Glutamatergic neuron (in vitro differentiated cells): Measurements from ENCODE around the gene KLHL5. TPM values are rescaled to one million over a fixed set of nuclear protein-coding genes. Genes with fewer than 3 reads are reported as not detected.

Experiments
- DNase-seq: peaks from one replicate; pipeline ENCODE4 v3.0.0; 2022
- H3K27ac Mint-ChIP-seq: one replicate; pipeline ENCODE4 v1.8.0; 2020; ENCODE audit warnings: mild to moderate bottlenecking, mixed read lengths, inconsistent platforms; ENCODE audit not compliant: unreplicated experiment
- H3K27me3 Mint-ChIP-seq: one replicate; pipeline ENCODE4 v1.8.0; 2020; ENCODE audit warnings: mild to moderate bottlenecking, moderate library complexity, mixed read lengths, inconsistent platforms; ENCODE audit not compliant: unreplicated experiment
- H3K36me3 Mint-ChIP-seq: one replicate; pipeline ENCODE4 v1.8.0; 2020; ENCODE audit warnings: mild to moderate bottlenecking, mixed read lengths, inconsistent platforms; ENCODE audit not compliant: unreplicated experiment
- H3K4me1 Mint-ChIP-seq: one replicate; pipeline ENCODE4 v1.8.0; 2020; ENCODE audit warnings: mild to moderate bottlenecking, low read depth, mixed read lengths, inconsistent platforms; ENCODE audit not compliant: unreplicated experiment
- H3K4me3 Mint-ChIP-seq: one replicate; pipeline ENCODE4 v1.8.0; 2020; ENCODE audit warnings: mild to moderate bottlenecking, mixed read lengths, inconsistent platforms; ENCODE audit not compliant: unreplicated experiment
- H3K9me3 Mint-ChIP-seq: one replicate; pipeline ENCODE4 v1.8.0; 2020; ENCODE audit warnings: mild to moderate bottlenecking, moderate library complexity, mixed read lengths, inconsistent platforms; ENCODE audit not compliant: unreplicated experiment
- CTCF ChIP-seq: fragments of 200-600 bp; sonication (generic); IDR thresholded peaks from one replicate; pipeline ENCODE4 v1.5.0; 2021; ENCODE audit not compliant: partially characterized antibody, unreplicated experiment
- total RNA-seq: library from RNA; stranded (reverse); fragmentation: NEBNext Ultra II Directional; extraction: Animal tissue kit (Norgen Biotek cat#: 25700); gene quantifications from one replicate; pipeline ENCODE4 v1.2.1, GENCODE V29; 2021; ENCODE audit not compliant: unreplicated experiment

Gene KLHL5
- total RNA-seq, 1 donor from 2014 or later: 11.5 TPM

- Mint-ChIP-seq H3K36me3 (no peaks in the 10 kb centered on the region), H3K9me3 (peaks cover 3% of the 10 kb centered on the region)
- DNase-seq: no peak
Observed at GRCh38 chr4:39166177-39166576, 104.1 kb downstream of the KLHL5 start.

GRCh38 chr4:39166669-39167068 lies 104.6 kb downstream of the KLHL5 start:
- DNase-seq: no peak
- no peaks in the 10 kb centered on the region for H3K27me3 Mint-ChIP-seq
- no peaks in the 10 kb centered on the region for H3K36me3 Mint-ChIP-seq
- H3K4me1 Mint-ChIP-seq: no peaks in the 10 kb centered on the region
- no peak overlapping the region for H3K27ac Mint-ChIP-seq
- peaks cover 3% of the 10 kb centered on the region for H3K9me3 Mint-ChIP-seq
- no peak for TF ChIP-seq CTCF
- H3K4me3 Mint-ChIP-seq: no peak overlapping the region

More at GRCh38 chr4:39166177-39166576, 104.1 kb downstream of the KLHL5 start:
- TF ChIP-seq CTCF: no peak
- no peaks in the 10 kb centered on the region for H3K27me3 Mint-ChIP-seq
- H3K4me3 Mint-ChIP-seq: no peak overlapping the region
- H3K27ac Mint-ChIP-seq: no peak overlapping the region
- no peaks in the 10 kb centered on the region for H3K4me1 Mint-ChIP-seq

GRCh38 chr4:39169426-39169825 lies 107.4 kb downstream of the KLHL5 start:
- peaks cover 3% of the 10 kb centered on the region for H3K9me3 Mint-ChIP-seq
- H3K27ac Mint-ChIP-seq: no peak overlapping the region
- no peak for TF ChIP-seq CTCF
- no peak for DNase-seq
- no peaks in the 10 kb centered on the region for H3K27me3 Mint-ChIP-seq
- H3K36me3 Mint-ChIP-seq: no peaks in the 10 kb centered on the region
- no peak overlapping the region for H3K4me3 Mint-ChIP-seq
- H3K4me1 Mint-ChIP-seq: no peaks in the 10 kb centered on the region

DNA sequence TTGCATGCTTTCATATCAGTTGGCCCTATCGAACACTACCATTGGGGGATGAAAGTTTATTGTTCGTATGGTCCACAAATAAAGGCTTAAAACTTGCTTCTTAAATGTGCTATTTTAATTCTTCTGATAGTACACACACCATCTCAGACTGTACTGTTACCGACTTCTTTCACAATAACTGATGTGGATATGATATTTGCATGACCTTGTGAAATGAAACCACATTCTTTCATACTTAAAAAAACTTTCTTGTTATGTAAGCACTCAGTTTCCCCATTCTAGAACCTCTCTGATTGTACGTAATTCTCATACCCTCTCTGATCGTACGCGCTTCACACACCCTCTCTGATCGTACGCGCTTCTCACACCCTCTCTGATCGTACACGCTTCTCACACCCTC lies 108.3 kb downstream of the KLHL5 start:
- no peaks in the 10 kb centered on the region for H3K4me1 Mint-ChIP-seq

More for the DNA sequence above, 108.3 kb downstream of the KLHL5 start:
- Mint-ChIP-seq H3K36me3 (no peaks in the 10 kb centered on the region), H3K4me3 (no peak overlapping the region), H3K27ac (no peak overlapping the region), H3K9me3 (peaks cover 3% of the 10 kb centered on the region), H3K27me3 (no peaks in the 10 kb centered on the region)
- no peak for TF ChIP-seq CTCF
- no peak for DNase-seq

Other genes with a start within 250 kb of the KLHL5 start
- not detected for gene TLR6, start 205.4 kb upstream of the KLHL5 start, total RNA-seq
- 1.0 TPM for gene FAM114A1, start 194.4 kb upstream of the KLHL5 start, total RNA-seq
- gene TMEM156, start 29.8 kb upstream of the KLHL5 start, total RNA-seq: not detected
- 48.6 TPM for gene WDR19, start 120.3 kb downstream of the KLHL5 start, total RNA-seq